Panc1 (cell line): ENCODE measurements around the gene IL18RAP. TPM values are rescaled to one million over a fixed set of nuclear protein-coding genes. Genes with fewer than 3 reads are reported as not detected.

Source experiments
- ATAC-seq: fragments of 200-7000 bp; cut with Tn5 transposase; 2 replicates; pipeline ENCODE4 v1.9.1; 2020; ENCODE audit warnings: mild to moderate bottlenecking, moderate library complexity
- BruUV-seq: library from RNA; stranded (reverse); fragments of 400-500 nt; replicated peaks from 2 replicates; lab custom pipeline; 2021; lab: Mats Ljungman, UMichigan
- CTCF ChIA-PET: fragments of 300-600 bp; sonication (Branson Sonifier 250); formaldehyde crosslinking; loops from one replicate; lab custom pipeline; 2022; ENCODE audit warnings: antibody characterized with exemption; lab: Charles Lee
- POLR2A ChIA-PET: fragments of 300-600 bp; sonication (Branson Sonifier 250); formaldehyde crosslinking; loops from one replicate; lab custom pipeline; 2022; ENCODE audit warnings: antibody characterized with exemption; lab: Charles Lee
- DNase-seq: peaks from one replicate; pipeline ENCODE4 v3.0.0-alpha.2; 2010; ENCODE audit warnings: low read depth, low spot score
- H3K27ac ChIP-seq: 2 replicates; pipeline ENCODE4 v1.5.1; 2011; ENCODE audit warnings: mild to moderate bottlenecking, low read length, inconsistent platforms
- H3K27me3 ChIP-seq: fragments of 200-500 bp; sonication (Bioruptor generic); 2 replicates; pipeline ENCODE4 v1.6.0; 2014; ENCODE audit warnings: low read length, inconsistent platforms; ENCODE audit not compliant: control insufficient read depth, insufficient read depth
- H3K36me3 ChIP-seq: fragments of 200-500 bp; sonication (Bioruptor generic); 2 replicates; pipeline ENCODE4 v1.5.1; 2014; ENCODE audit warnings: inconsistent platforms, mild to moderate bottlenecking, low read length, moderate library complexity; ENCODE audit not compliant: control insufficient read depth, insufficient read depth
- H3K4me1 ChIP-seq: 2 replicates; pipeline ENCODE4 v1.5.1; 2011; ENCODE audit warnings: inconsistent platforms, mild to moderate bottlenecking, low read length, moderate library complexity; ENCODE audit not compliant: control insufficient read depth, insufficient read depth
- H3K4me3 ChIP-seq, 2 experiments: 2 replicates each; pipeline ENCODE4 v1.5.1; 2011 to 2012; ENCODE audit warnings: low read depth in 2 of 2, low read length in 2 of 2, mild to moderate bottlenecking in 2 of 2, inconsistent platforms in 1 of 2, moderate library complexity in 1 of 2
- H3K9me3 ChIP-seq: fragments of 200-500 bp; sonication (Bioruptor generic); 2 replicates; pipeline ENCODE4 v1.5.1; 2014; ENCODE audit warnings: low read depth, mild to moderate bottlenecking, inconsistent platforms, low read length, moderate library complexity; ENCODE audit not compliant: control insufficient read depth, insufficient read depth
- POLR2AphosphoS5 ChIP-seq: IDR thresholded peaks from 2 replicates; pipeline ENCODE4 v1.6.1; 2012; ENCODE audit warnings: mild to moderate bottlenecking, low read depth, low read length, moderate library complexity
- SIN3A ChIP-seq: IDR thresholded peaks from 2 replicates; pipeline ENCODE4 v1.6.1; 2012; ENCODE audit warnings: low read depth, mild to moderate bottlenecking, low read length, moderate library complexity, borderline replicate concordance; ENCODE audit not compliant: insufficient read depth
- TCF7L2 ChIP-seq: IDR thresholded peaks from 2 replicates; pipeline ENCODE4 v1.6.1; 2011; ENCODE audit warnings: mild to moderate bottlenecking, low read depth, low read length, inconsistent platforms
- in situ Hi-C: cut with HindIII; loops from 2 replicates; pipeline ENCODE4 v1.10.0; 2016; ENCODE audit warnings: low sequenced_read_pairs, low pct_unique_long_range_greater_than_20kb
- intact Hi-C: fragments of 100-400 bp; cut with micrococcal nuclease; formaldehyde crosslinking; loops from one replicate; pipeline ENCODE4 v1.10.0; 2022; ENCODE audit not compliant: unreplicated experiment
- total RNA-seq: library from RNA; stranded (reverse); gene quantifications from one replicate; pipeline ENCODE4 v1.2.1, GENCODE V29; 2021; ENCODE audit not compliant: unreplicated experiment
- TF ChIP-seq, protein P1 (sequence below): fragments of 450-650 bp; IDR thresholded peaks from 2 replicates; pipeline ENCODE4 v1.5.1; 2017; ENCODE audit warnings: mild to moderate bottlenecking
- TF ChIP-seq, protein P2 (sequence below), 2 experiments: IDR thresholded peaks; 2 replicates each; pipeline ENCODE4 v1.6.1; 2011 to 2012; ENCODE audit warnings: low read depth in 2 of 2, control low read depth in 1 of 2, low read length in 1 of 2, mild to moderate bottlenecking in 1 of 2, moderate library complexity in 1 of 2; ENCODE audit not compliant: insufficient read depth in 1 of 2

The IL18RAP gene
- total RNA-seq, 1 experiment from 2014 or later = not detected

DNA sequence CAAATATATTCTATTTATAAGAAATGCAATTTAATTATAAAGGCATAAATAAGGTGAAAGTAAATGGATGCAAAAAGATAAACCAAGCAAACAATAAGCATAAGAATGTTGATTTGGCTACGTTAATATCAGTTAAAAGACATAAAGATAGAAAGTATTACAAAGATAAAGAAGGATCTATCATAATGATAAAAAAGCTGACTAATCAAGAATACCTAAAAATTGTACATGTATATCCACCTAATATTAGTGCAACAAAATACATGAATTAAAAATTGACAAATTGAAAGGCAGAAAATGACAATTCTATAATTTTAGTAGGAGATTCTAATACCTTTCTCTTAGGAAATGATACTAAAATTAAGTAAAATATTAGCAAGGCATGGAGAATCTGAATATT is 71.6 kb downstream of the IL18RAP start:
- TF ChIP-seq, protein P1, sequence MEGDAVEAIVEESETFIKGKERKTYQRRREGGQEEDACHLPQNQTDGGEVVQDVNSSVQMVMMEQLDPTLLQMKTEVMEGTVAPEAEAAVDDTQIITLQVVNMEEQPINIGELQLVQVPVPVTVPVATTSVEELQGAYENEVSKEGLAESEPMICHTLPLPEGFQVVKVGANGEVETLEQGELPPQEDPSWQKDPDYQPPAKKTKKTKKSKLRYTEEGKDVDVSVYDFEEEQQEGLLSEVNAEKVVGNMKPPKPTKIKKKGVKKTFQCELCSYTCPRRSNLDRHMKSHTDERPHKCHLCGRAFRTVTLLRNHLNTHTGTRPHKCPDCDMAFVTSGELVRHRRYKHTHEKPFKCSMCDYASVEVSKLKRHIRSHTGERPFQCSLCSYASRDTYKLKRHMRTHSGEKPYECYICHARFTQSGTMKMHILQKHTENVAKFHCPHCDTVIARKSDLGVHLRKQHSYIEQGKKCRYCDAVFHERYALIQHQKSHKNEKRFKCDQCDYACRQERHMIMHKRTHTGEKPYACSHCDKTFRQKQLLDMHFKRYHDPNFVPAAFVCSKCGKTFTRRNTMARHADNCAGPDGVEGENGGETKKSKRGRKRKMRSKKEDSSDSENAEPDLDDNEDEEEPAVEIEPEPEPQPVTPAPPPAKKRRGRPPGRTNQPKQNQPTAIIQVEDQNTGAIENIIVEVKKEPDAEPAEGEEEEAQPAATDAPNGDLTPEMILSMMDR = no peak
- TF ChIP-seq, protein P2, sequence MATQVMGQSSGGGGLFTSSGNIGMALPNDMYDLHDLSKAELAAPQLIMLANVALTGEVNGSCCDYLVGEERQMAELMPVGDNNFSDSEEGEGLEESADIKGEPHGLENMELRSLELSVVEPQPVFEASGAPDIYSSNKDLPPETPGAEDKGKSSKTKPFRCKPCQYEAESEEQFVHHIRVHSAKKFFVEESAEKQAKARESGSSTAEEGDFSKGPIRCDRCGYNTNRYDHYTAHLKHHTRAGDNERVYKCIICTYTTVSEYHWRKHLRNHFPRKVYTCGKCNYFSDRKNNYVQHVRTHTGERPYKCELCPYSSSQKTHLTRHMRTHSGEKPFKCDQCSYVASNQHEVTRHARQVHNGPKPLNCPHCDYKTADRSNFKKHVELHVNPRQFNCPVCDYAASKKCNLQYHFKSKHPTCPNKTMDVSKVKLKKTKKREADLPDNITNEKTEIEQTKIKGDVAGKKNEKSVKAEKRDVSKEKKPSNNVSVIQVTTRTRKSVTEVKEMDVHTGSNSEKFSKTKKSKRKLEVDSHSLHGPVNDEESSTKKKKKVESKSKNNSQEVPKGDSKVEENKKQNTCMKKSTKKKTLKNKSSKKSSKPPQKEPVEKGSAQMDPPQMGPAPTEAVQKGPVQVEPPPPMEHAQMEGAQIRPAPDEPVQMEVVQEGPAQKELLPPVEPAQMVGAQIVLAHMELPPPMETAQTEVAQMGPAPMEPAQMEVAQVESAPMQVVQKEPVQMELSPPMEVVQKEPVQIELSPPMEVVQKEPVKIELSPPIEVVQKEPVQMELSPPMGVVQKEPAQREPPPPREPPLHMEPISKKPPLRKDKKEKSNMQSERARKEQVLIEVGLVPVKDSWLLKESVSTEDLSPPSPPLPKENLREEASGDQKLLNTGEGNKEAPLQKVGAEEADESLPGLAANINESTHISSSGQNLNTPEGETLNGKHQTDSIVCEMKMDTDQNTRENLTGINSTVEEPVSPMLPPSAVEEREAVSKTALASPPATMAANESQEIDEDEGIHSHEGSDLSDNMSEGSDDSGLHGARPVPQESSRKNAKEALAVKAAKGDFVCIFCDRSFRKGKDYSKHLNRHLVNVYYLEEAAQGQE (IDR thresholded peaks at IDR 0.05; ENCODE audit: insufficient read depth in 1 of 2, low read depth in 2 of 2, low read length in 1 of 2) = no peak
- TF ChIP-seq TCF7L2 (no peak), POLR2AphosphoS5 (no peak), SIN3A (no peak)
- no peak for ATAC-seq
- in situ Hi-C loops (no loop called here), intact Hi-C loops (no loop called here)
- Histone ChIP-seq H3K27me3 (no peaks in the 10 kb centered on the region), H3K36me3 (no peaks in the 10 kb centered on the region), H3K9me3 (no peaks in the 10 kb centered on the region), H3K4me1 (no peaks in the 10 kb centered on the region), H3K4me3 (no peak overlapping the region), H3K27ac (no peak overlapping the region)
- CTCF ChIA-PET = no interaction called here
- no TSS peak for BruUV-seq
- POLR2A ChIA-PET = no interaction called here
- DNase-seq = no peak

DNA sequence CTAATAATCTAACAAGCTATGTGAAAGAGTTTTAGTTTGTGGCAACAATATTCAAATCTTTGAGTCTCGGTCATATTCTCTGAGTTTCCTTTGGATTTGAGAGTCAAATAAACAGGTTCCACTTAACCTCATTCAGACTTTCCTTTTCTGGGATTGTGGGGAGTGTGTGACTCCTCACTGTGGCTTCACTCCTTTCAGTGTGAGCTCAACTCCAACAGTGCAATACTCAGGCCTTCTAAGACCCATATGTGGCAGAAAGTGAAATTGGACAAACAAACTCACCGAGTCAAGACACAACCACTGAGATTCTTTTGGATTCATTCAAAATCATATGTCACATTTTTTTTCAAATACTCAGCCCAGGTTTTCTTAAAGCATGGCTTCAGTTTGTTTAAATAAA is 75.5 kb downstream of the IL18RAP start:
- Histone ChIP-seq H3K27me3 (no peaks in the 10 kb centered on the region), H3K9me3 (no peaks in the 10 kb centered on the region), H3K4me1 (no peaks in the 10 kb centered on the region), H3K27ac (no peak overlapping the region), H3K36me3 (no peaks in the 10 kb centered on the region), H3K4me3 (no peak overlapping the region)
- in situ Hi-C loops (no loop called here), intact Hi-C loops (no loop called here)
- CTCF ChIA-PET = no interaction called here
- TF ChIP-seq, protein P1 = no peak
- TF ChIP-seq TCF7L2 = no peak
- TF ChIP-seq SIN3A = no peak
- TF ChIP-seq POLR2AphosphoS5 = no peak
- TF ChIP-seq, protein P2 (IDR thresholded peaks at IDR 0.05; ENCODE audit: insufficient read depth in 1 of 2, low read depth in 2 of 2, low read length in 1 of 2) = no peak
- POLR2A ChIA-PET = no interaction called here
- DNase-seq (no peak), ATAC-seq (no peak)
- no TSS peak for BruUV-seq
